A549 (cell line): Measurements from ENCODE around the gene SMLR1. TPM values are rescaled to one million over a fixed set of nuclear protein-coding genes. Genes with fewer than 3 reads are reported as not detected.

Experiments
- ATAC-seq, 2 experiments: fragments of 200-7000 bp in 1 of 2; fragments of >200 bp in 1 of 2; cut with Nextera tagmentation in 1 of 2; cut with Tn5 transposase in 1 of 2; 3 replicates each; pipeline versions ENCODE4 v1.8.0 to v1.9.1; 2018 to 2020; ENCODE audit warnings: mild to moderate bottlenecking in 1 of 2, moderate library complexity in 1 of 2
- CTCF ChIA-PET: fragments of 300-600 bp; sonication (Branson Sonifier 250); formaldehyde crosslinking; extraction: SDS; loops from one replicate; lab custom pipeline; 2021; ENCODE audit warnings: antibody characterized with exemption, inconsistent platforms; lab: Yijun Ruan, JAX
- POLR2A ChIA-PET: fragments of 350-600 bp; formaldehyde crosslinking; extraction: SDS; loops from one replicate; lab custom pipeline; 2021; ENCODE audit warnings: antibody characterized with exemption, inconsistent platforms; lab: Yijun Ruan, JAX
- DNase-seq, 2 experiments: peaks; one replicate each; pipeline versions ENCODE4 v3.0.0 to v3.0.0-alpha.2; 2011 to 2016; ENCODE audit warnings: low read depth in 1 of 2, low spot score in 1 of 2
- FAIRE-seq: peaks from 2 replicates; lab custom pipeline; 2011; peaks lifted over from hg19 to GRCh38; lab: Jason Lieb, UNC
- H3K27ac ChIP-seq, 2 experiments: fragments of >200 bp; sonication (Bioruptor Twin); formaldehyde crosslinking; 3 replicates each; pipeline ENCODE4 v1.5.1; 2016 to 2017
- H3K4me1 ChIP-seq: fragments of >200 bp; sonication (Bioruptor Twin); formaldehyde crosslinking; 3 replicates; pipeline ENCODE4 v1.6.1; 2016
- H3K4me2 ChIP-seq: fragments of >200 bp; sonication (Bioruptor Twin); formaldehyde crosslinking; 3 replicates; pipeline ENCODE4 v1.6.1; 2016
- H3K4me3 ChIP-seq: fragments of >200 bp; sonication (Bioruptor Twin); formaldehyde crosslinking; 3 replicates; pipeline ENCODE4 v1.5.1; 2016
- H3K9me3 ChIP-seq: fragments of >200 bp; sonication (Bioruptor Twin); formaldehyde crosslinking; 3 replicates; pipeline ENCODE4 v1.6.1; 2016
- CHD4 ChIP-seq: fragments of 200-600 bp; sonication (generic); IDR thresholded peaks from 2 replicates; pipeline ENCODE4 v1.6.1; 2016; ENCODE audit warnings: antibody characterized with exemption, mild to moderate bottlenecking, borderline replicate concordance
- EHF ChIP-seq: fragments of 250-450 bp; sonication (Bioruptor Pico); IDR thresholded peaks from 2 replicates; pipeline ENCODE4 v1.5.0; 2020; ENCODE audit warnings: mild to moderate bottlenecking
- ELK1 ChIP-seq: fragments of 150-350 bp; IDR thresholded peaks from 2 replicates; pipeline ENCODE4 v1.6.1; 2014; ENCODE audit warnings: low read depth, mild to moderate bottlenecking, low read length
- ESRRA ChIP-seq: fragments of 150-350 bp; IDR thresholded peaks from 2 replicates; pipeline ENCODE4 v1.6.1; 2014; ENCODE audit warnings: mild to moderate bottlenecking, low read length, borderline replicate concordance
- FOSB ChIP-seq: fragments of 250-450 bp; sonication (Bioruptor Pico); IDR thresholded peaks from 2 replicates; pipeline ENCODE4 v1.5.0; 2020; ENCODE audit warnings: mild to moderate bottlenecking, moderate library complexity
- FOXS1 ChIP-seq: fragments of 250-450 bp; sonication (Bioruptor Pico); IDR thresholded peaks from 2 replicates; pipeline ENCODE4 v1.5.0; 2020; ENCODE audit warnings: mild to moderate bottlenecking, moderate library complexity
- HES2 ChIP-seq: fragments of >200 bp; sonication (Bioruptor Twin); formaldehyde crosslinking; IDR thresholded peaks from 2 replicates; pipeline ENCODE4 v1.6.1; 2016
- HOXA7 ChIP-seq: fragments of 250-450 bp; sonication (Bioruptor Pico); IDR thresholded peaks from 2 replicates; pipeline ENCODE4 v1.5.0; 2020; ENCODE audit warnings: mild to moderate bottlenecking, moderate library complexity
- HOXB13 ChIP-seq: fragments of 250-450 bp; sonication (Bioruptor Pico); IDR thresholded peaks from 2 replicates; pipeline ENCODE4 v1.5.0; 2020; ENCODE audit warnings: low read depth, mild to moderate bottlenecking, moderate library complexity
- KDM1A ChIP-seq: fragments of 200-600 bp; sonication (generic); IDR thresholded peaks from 2 replicates; pipeline ENCODE4 v1.6.1; 2016; ENCODE audit warnings: low read depth, mild to moderate bottlenecking
- MAFK ChIP-seq: fragments of 450-650 bp; IDR thresholded peaks from 2 replicates; pipeline ENCODE4 v1.6.1; 2014; ENCODE audit not compliant: partially characterized antibody
- MAZ ChIP-seq: fragments of 150-350 bp; IDR thresholded peaks from 2 replicates; pipeline ENCODE4 v1.6.1; 2014; ENCODE audit warnings: antibody characterized with exemption, low read depth, low read length, borderline replicate concordance
- NPAS2 ChIP-seq: fragments of 250-450 bp; sonication (Bioruptor Pico); IDR thresholded peaks from 2 replicates; pipeline ENCODE4 v1.8.0; 2022; ENCODE audit warnings: mild to moderate bottlenecking, moderate library complexity, borderline replicate concordance
- PHF8 ChIP-seq: fragments of 200-600 bp; sonication (generic); IDR thresholded peaks from 2 replicates; pipeline ENCODE4 v1.6.1; 2016; ENCODE audit warnings: low read depth, mild to moderate bottlenecking, antibody characterized with exemption, moderate library complexity, borderline replicate concordance
- POLR2AphosphoS2 ChIP-seq: conservative IDR thresholded peaks from 2 replicates; pipeline ENCODE4 v1.6.1; 2012; ENCODE audit warnings: low read length, improper control_type of control experiment, inconsistent platforms
- RARB ChIP-seq: fragments of 250-450 bp; sonication (Bioruptor Pico); IDR thresholded peaks from 2 replicates; pipeline ENCODE4 v1.8.0; 2021; ENCODE audit warnings: mild to moderate bottlenecking, moderate library complexity
- RCOR1 ChIP-seq: fragments of 150-350 bp; IDR thresholded peaks from 2 replicates; pipeline ENCODE4 v1.6.1; 2014; ENCODE audit warnings: antibody characterized with exemption, low read length, low read depth
- REST ChIP-seq: fragments of 200-600 bp; sonication (generic); IDR thresholded peaks from 2 replicates; pipeline ENCODE4 v1.6.1; 2016; ENCODE audit warnings: antibody characterized with exemption, mild to moderate bottlenecking, moderate library complexity
- RFX5 ChIP-seq: fragments of 450-650 bp; IDR thresholded peaks from 2 replicates; pipeline ENCODE4 v1.7.1; 2014; ENCODE audit warnings: antibody characterized with exemption, mild to moderate bottlenecking, moderate library complexity
- RNF2 ChIP-seq: fragments of 200-600 bp; sonication (generic); IDR thresholded peaks from 2 replicates; pipeline ENCODE4 v1.6.1; 2016; ENCODE audit warnings: low read depth, mild to moderate bottlenecking, antibody characterized with exemption, moderate library complexity, borderline replicate concordance
- SREBF2 ChIP-seq: fragments of 450-650 bp; IDR thresholded peaks from 2 replicates; pipeline ENCODE4 v1.6.1; 2014; ENCODE audit warnings: mild to moderate bottlenecking, moderate library complexity
- TP53 ChIP-seq: fragments of 250-450 bp; sonication (Bioruptor Pico); IDR thresholded peaks from 2 replicates; pipeline ENCODE4 v1.5.0; 2021; ENCODE audit warnings: mild to moderate bottlenecking, moderate library complexity
- USF2 ChIP-seq: fragments of 450-650 bp; IDR thresholded peaks from 2 replicates; pipeline ENCODE4 v1.6.1; 2014; ENCODE audit warnings: antibody characterized with exemption
- ZC3H11A ChIP-seq: fragments of 450-650 bp; IDR thresholded peaks from 2 replicates; pipeline ENCODE4 v1.6.1; 2014; ENCODE audit warnings: antibody characterized with exemption, mild to moderate bottlenecking
- ZFP36 ChIP-seq: fragments of 450-650 bp; IDR thresholded peaks from 2 replicates; pipeline ENCODE4 v1.6.1; 2014; ENCODE audit warnings: borderline replicate concordance; ENCODE audit not compliant: partially characterized antibody
- WGBS: methylation state at CpG from one replicate; pipeline ENCODE4 v1.1.6; 2017; ENCODE audit errors: missing lambda C conversion rate; 5-methylcytosine and 5-hydroxymethylcytosine counted together
- polyA plus RNA-seq, 4 experiments: library from polyadenylated mRNA; depleted of rRNA in 3 of 4; stranded (reverse); fragments of >200 nt; fragmentation: RNase III in 1 of 4; extraction: RNeasy Plus Mini Kit Qiagen cat#74134 plus additional on column Dnase treatment in 1 of 4; gene quantifications; 2 replicates in 3 of 4; 3 replicates in 1 of 4; pipeline ENCODE4 v1.2.3, GENCODE V29; 2011 to 2017

The SMLR1 gene
- polyA plus RNA-seq, 2 of the 4 experiments (the other 2 are of a cell fraction) = 0.03 to 0.05 TPM

GRCh38 chr6:130780122-130780521 is 47.1 kb upstream of the SMLR1 start:
- DNase-seq (no peak), FAIRE-seq (no peak), ATAC-seq (no peak)
- Histone ChIP-seq H3K4me2 (no peak overlapping the region), H3K27ac (no peak overlapping the region), H3K4me1 (no peaks in the 10 kb centered on the region), H3K9me3 (no peaks in the 10 kb centered on the region), H3K4me3 (no peak overlapping the region)
- 6% methylated on average over 1 of the region's 1 CpG for WGBS
- CTCF ChIA-PET = no interaction called here
- TF ChIP-seq REST = no peak
- TF ChIP-seq HOXA7 (CRISPR knock-in tag) = no peak
- no peak for TF ChIP-seq HES2
- no peak for TF ChIP-seq MAZ
- no peak for TF ChIP-seq EHF
- no peak for TF ChIP-seq TP53 (CRISPR knock-in tag)
- TF ChIP-seq RCOR1 = no peak
- no peak for TF ChIP-seq SREBF2
- no peak for TF ChIP-seq RFX5
- no peak for TF ChIP-seq NPAS2 (CRISPR knock-in tag)
- no peak for TF ChIP-seq ZC3H11A
- TF ChIP-seq PHF8 = no peak
- no peak for TF ChIP-seq POLR2AphosphoS2
- POLR2A ChIA-PET = no interaction called here

- TF ChIP-seq FOXS1 (CRISPR knock-in tag) (no peak), ZC3H11A (no peak), FOSB (CRISPR knock-in tag) (no peak), ESRRA (no peak), ELK1 (no peak), POLR2AphosphoS2 (no peak), CHD4 (no peak), USF2 (no peak), ZFP36 (no peak), KDM1A (no peak), HOXB13 (no peak), RNF2 (no peak), MAFK (no peak), TP53 (CRISPR knock-in tag) (no peak), HOXA7 (CRISPR knock-in tag) (no peak), RARB (no peak)
- no peak overlapping the region for H3K4me3 ChIP-seq
- no peaks in the 10 kb centered on the region for H3K9me3 ChIP-seq
- ChIA-PET CTCF (no interaction called here), POLR2A (no interaction called here)
- H3K4me1 ChIP-seq = no peaks in the 10 kb centered on the region
- FAIRE-seq (no peak), DNase-seq (no peak), ATAC-seq (no peak)
- H3K4me2 ChIP-seq = no peak overlapping the region
- WGBS = 49% methylated on average over 3 of the region's 3 CpGs
- H3K27ac ChIP-seq = no peak overlapping the region
Measured at GRCh38 chr6:130781557-130781956, 45.6 kb upstream of the SMLR1 start.
